AG04449 (cell line): ENCODE results near the gene LGALS7.

Experiments used
- CTCF ChIA-PET: fragments of 350-600 bp; formaldehyde crosslinking; extraction: SDS; loops from one replicate; lab custom pipeline; 2021; ENCODE audit warnings: antibody characterized with exemption; lab: Yijun Ruan, JAX
- POLR2A ChIA-PET: fragments of 400-600, 350-600 bp; formaldehyde crosslinking; extraction: SDS; loops from one replicate; lab custom pipeline; 2020; ENCODE audit warnings: antibody characterized with exemption, inconsistent platforms; lab: Yijun Ruan, JAX
- DNase-seq: peaks from one replicate; pipeline ENCODE4 v3.0.0-alpha.2; 2010; ENCODE audit warnings: low read depth, low spot score
- H3K4me3 ChIP-seq: 2 replicates; pipeline ENCODE4 v1.5.1; 2011; ENCODE audit warnings: low read depth, mild to moderate bottlenecking, control low read depth, low read length
- CTCF ChIP-seq: IDR thresholded peaks from one replicate; pipeline ENCODE4 v1.5.1; 2011; ENCODE audit warnings: mild to moderate bottlenecking, moderate library complexity, low read length, control low read depth, inconsistent platforms; ENCODE audit not compliant: insufficient read depth; ENCODE audit errors: missing control alignments

Gene LGALS7

GRCh38 chr19:38722947-38723605 is 50.2 kb downstream of the LGALS7 start:
- no peak for TF ChIP-seq CTCF
- H3K4me3 ChIP-seq, result no peak overlapping the region
- DNase-seq, result no peak
- POLR2A ChIA-PET, result interaction anchor here (1.0 to 1.4 kb wide), 4 partner anchors 10 to 76 kb away, joined by 3 to 6 read pairs (median 4); partner anchors contain the start of gene ACTN4
- CTCF ChIA-PET, result interaction anchor here (1.2 to 3.2 kb wide), 4 partner anchors 9 to 207 kb away, joined by 3 to 12 read pairs (median 10); partner anchors contain the start of genes MRPS12 and SARS2

GRCh38 chr19:38721979-38722773 is 51.1 kb downstream of the LGALS7 start:
- POLR2A ChIA-PET, result interaction anchor here (1.2 to 1.4 kb wide), 2 partner anchors 11 to 12 kb away, joined by 3 to 6 read pairs; no protein-coding TSS in a partner anchor
- CTCF ChIA-PET, result interaction anchor here (1.9 to 3.2 kb wide), 3 partner anchors 8 to 208 kb away, joined by 8 to 12 read pairs (median 11); partner anchors contain the start of genes MRPS12 and SARS2
- no peak for DNase-seq
- TF ChIP-seq CTCF, result no peak
- H3K4me3 ChIP-seq, result no peak overlapping the region

GRCh38 chr19:38721496-38721895 is 51.8 kb downstream of the LGALS7 start:
- ChIA-PET POLR2A (no interaction called here), CTCF (no interaction called here)
- no peak for TF ChIP-seq CTCF
- DNase-seq, result no peak
- H3K4me3 ChIP-seq, result no peak overlapping the region
